ENCODE results near the gene JOSD1.
A peak's percentile ranks its signal among the peaks of the same experiment; 100 is the strongest.

JOSD1 gene

GRCh38 chr22:38730411-38730871 lies 29.7 kb upstream of the JOSD1 start:
- Histone ChIP-seq H3K79me2 (ENCODE audit: low read length) (0 out of 2 replicates have a peak, but pooled peaks cover 14% of the 10 kb centered on the region), H3K9ac (ENCODE audit: low read length) (no peak overlapping the region), H3K9me3 (replicated peaks; ENCODE audit: insufficient read depth, low read length) (no peaks in the 10 kb centered on the region), H3K4me3 (ENCODE audit: low read length) (no peak overlapping the region), H3K4me2 (ENCODE audit: low read depth, low read length) (no peak overlapping the region), H4K20me1 (ENCODE audit: insufficient read depth, low read length) (no peaks in the 10 kb centered on the region), H3K27me3 (replicated peaks; ENCODE audit: insufficient read depth, low read length) (no peaks in the 10 kb centered on the region), H3F3A (ENCODE audit: insufficient read depth, low read length) (peaks cover 32% of the 10 kb centered on the region), H3K4me1 (ENCODE audit: low read length) (0 out of 2 replicates have a peak, but pooled peaks cover 2% of the 10 kb centered on the region), H3K9me2 (replicated peaks; ENCODE audit: insufficient read depth, low read length) (no peaks in the 10 kb centered on the region), H3K36me3 (replicated peaks; ENCODE audit: insufficient read depth, low read length) (peaks cover 10% of the 10 kb centered on the region), H2AFZ (ENCODE audit: low read length) (no peak overlapping the region), H3K27ac (ENCODE audit: low read length) (no peak overlapping the region)
- DNase-seq, result peak; percentile 3
- TF ChIP-seq, protein P1, sequence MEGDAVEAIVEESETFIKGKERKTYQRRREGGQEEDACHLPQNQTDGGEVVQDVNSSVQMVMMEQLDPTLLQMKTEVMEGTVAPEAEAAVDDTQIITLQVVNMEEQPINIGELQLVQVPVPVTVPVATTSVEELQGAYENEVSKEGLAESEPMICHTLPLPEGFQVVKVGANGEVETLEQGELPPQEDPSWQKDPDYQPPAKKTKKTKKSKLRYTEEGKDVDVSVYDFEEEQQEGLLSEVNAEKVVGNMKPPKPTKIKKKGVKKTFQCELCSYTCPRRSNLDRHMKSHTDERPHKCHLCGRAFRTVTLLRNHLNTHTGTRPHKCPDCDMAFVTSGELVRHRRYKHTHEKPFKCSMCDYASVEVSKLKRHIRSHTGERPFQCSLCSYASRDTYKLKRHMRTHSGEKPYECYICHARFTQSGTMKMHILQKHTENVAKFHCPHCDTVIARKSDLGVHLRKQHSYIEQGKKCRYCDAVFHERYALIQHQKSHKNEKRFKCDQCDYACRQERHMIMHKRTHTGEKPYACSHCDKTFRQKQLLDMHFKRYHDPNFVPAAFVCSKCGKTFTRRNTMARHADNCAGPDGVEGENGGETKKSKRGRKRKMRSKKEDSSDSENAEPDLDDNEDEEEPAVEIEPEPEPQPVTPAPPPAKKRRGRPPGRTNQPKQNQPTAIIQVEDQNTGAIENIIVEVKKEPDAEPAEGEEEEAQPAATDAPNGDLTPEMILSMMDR (IDR thresholded peaks at IDR 0.05; ENCODE audit: low read length), result no peak
- no peak for TF ChIP-seq EZH2 (optimal IDR thresholded peaks at IDR 0.05; ENCODE audit: low read depth, low read length)
- no peak for TF ChIP-seq EZH2phosphoT487 (IDR thresholded peaks at IDR 0.05; ENCODE audit: low read length)

DNA sequence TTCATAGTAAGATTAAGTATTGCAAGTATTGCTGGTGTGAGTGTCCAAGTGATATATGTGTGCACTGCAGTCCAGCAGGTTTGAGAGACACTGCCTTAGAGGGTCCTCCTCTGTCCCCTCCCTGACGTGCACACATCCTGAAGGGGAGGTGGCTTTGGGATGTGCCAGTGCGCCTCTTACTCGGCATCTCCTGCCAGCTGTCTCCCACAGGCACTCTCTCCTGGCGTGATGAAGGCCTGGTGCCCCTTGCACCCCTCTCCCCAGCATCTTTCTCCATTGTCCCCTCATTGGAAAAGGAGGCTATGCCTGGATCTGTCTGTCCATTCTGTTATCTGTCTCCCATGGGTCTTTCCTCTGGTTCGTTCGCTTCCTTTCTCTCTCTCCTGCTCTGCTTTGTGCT lies 29.2 kb upstream of the JOSD1 start:
- Histone ChIP-seq H3K4me2 (ENCODE audit: low read depth, low read length) (no peak overlapping the region), H3K36me3 (replicated peaks; ENCODE audit: insufficient read depth, low read length) (peaks cover 11% of the 10 kb centered on the region), H3K9me2 (replicated peaks; ENCODE audit: insufficient read depth, low read length) (no peaks in the 10 kb centered on the region), H3K79me2 (ENCODE audit: low read length) (0 out of 2 replicates have a peak, but pooled peaks cover 17% of the 10 kb centered on the region), H3K27me3 (replicated peaks; ENCODE audit: insufficient read depth, low read length) (no peaks in the 10 kb centered on the region), H3K9me3 (replicated peaks; ENCODE audit: insufficient read depth, low read length) (no peaks in the 10 kb centered on the region), H3K9ac (ENCODE audit: low read length) (no peak overlapping the region), H3K4me3 (ENCODE audit: low read length) (no peak overlapping the region), H3F3A (ENCODE audit: insufficient read depth, low read length) (peaks cover 27% of the 10 kb centered on the region), H3K27ac (ENCODE audit: low read length) (no peak overlapping the region), H4K20me1 (ENCODE audit: insufficient read depth, low read length) (no peaks in the 10 kb centered on the region), H3K4me1 (ENCODE audit: low read length) (no peaks in the 10 kb centered on the region), H2AFZ (ENCODE audit: low read length) (no peak overlapping the region)
- TF ChIP-seq EZH2phosphoT487 (IDR thresholded peaks at IDR 0.05; ENCODE audit: low read length) (no peak), EZH2 (optimal IDR thresholded peaks at IDR 0.05; ENCODE audit: low read depth, low read length) (no peak)
- TF ChIP-seq, protein P1 (IDR thresholded peaks at IDR 0.05; ENCODE audit: low read length), result no peak
- DNase-seq, result peak; percentile 4

GRCh38 chr22:38728871-38729796 lies 28.4 kb upstream of the JOSD1 start:
- Histone ChIP-seq H3K4me1 (ENCODE audit: low read length) (no peaks in the 10 kb centered on the region), H3K79me2 (ENCODE audit: low read length) (0 out of 2 replicates have a peak, but pooled peaks cover 16% of the 10 kb centered on the region), H3K4me3 (ENCODE audit: low read length) (no peak overlapping the region), H3K9me3 (replicated peaks; ENCODE audit: insufficient read depth, low read length) (no peaks in the 10 kb centered on the region), H3K9ac (ENCODE audit: low read length) (no peak overlapping the region), H2AFZ (ENCODE audit: low read length) (no peak overlapping the region), H3K27me3 (replicated peaks; ENCODE audit: insufficient read depth, low read length) (no peaks in the 10 kb centered on the region), H3K9me2 (replicated peaks; ENCODE audit: insufficient read depth, low read length) (no peaks in the 10 kb centered on the region), H3K27ac (ENCODE audit: low read length) (no peak overlapping the region), H4K20me1 (ENCODE audit: insufficient read depth, low read length) (no peaks in the 10 kb centered on the region), H3K4me2 (ENCODE audit: low read depth, low read length) (no peak overlapping the region), H3K36me3 (replicated peaks; ENCODE audit: insufficient read depth, low read length) (peaks cover 11% of the 10 kb centered on the region), H3F3A (ENCODE audit: insufficient read depth, low read length) (peaks cover 28% of the 10 kb centered on the region)
- peak; percentile 4 for DNase-seq
- TF ChIP-seq, protein P1 (IDR thresholded peaks at IDR 0.05; ENCODE audit: low read length), result no peak
- no peak for TF ChIP-seq EZH2 (optimal IDR thresholded peaks at IDR 0.05; ENCODE audit: low read depth, low read length)
- TF ChIP-seq EZH2phosphoT487 (IDR thresholded peaks at IDR 0.05; ENCODE audit: low read length), result no peak

Data from MM.1S (cell line).